ENCODE results near the gene PM20D1.

Gene PM20D1

DNA sequence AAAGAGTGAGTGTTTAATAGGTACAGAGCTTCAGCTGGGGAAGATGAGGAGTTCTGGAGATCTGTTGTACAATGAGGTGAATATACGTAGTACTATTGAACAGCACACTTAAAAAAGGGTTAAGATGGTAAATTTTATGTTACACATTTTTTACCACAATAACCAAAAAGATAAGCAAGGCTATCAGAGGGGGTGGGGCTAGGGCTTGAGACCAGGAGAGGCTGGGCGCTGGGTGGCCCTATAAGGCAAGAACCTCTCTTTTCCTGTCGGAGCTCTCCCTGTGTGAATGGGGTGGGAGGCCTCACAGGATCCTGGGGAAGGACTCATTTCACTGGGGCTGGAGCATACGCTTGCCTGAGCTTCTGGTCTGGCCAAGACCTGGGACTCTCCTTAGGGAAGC, 45.9 kb downstream of the PM20D1 start:
- TF ChIP-seq, protein P1, sequence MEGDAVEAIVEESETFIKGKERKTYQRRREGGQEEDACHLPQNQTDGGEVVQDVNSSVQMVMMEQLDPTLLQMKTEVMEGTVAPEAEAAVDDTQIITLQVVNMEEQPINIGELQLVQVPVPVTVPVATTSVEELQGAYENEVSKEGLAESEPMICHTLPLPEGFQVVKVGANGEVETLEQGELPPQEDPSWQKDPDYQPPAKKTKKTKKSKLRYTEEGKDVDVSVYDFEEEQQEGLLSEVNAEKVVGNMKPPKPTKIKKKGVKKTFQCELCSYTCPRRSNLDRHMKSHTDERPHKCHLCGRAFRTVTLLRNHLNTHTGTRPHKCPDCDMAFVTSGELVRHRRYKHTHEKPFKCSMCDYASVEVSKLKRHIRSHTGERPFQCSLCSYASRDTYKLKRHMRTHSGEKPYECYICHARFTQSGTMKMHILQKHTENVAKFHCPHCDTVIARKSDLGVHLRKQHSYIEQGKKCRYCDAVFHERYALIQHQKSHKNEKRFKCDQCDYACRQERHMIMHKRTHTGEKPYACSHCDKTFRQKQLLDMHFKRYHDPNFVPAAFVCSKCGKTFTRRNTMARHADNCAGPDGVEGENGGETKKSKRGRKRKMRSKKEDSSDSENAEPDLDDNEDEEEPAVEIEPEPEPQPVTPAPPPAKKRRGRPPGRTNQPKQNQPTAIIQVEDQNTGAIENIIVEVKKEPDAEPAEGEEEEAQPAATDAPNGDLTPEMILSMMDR (IDR thresholded peaks at IDR 0.05; ENCODE audit: control insufficient read depth, insufficient read depth, low read depth, low read length, missing control alignments) = no peak
- DNase-seq (ENCODE audit: low read depth) = no peak
- H3K4me3 ChIP-seq (ENCODE audit: control insufficient read depth, low read depth, low read length) = no peak overlapping the region

- no peak for DNase-seq (ENCODE audit: low read depth)
- H3K4me3 ChIP-seq (ENCODE audit: control insufficient read depth, low read depth, low read length) = no peak overlapping the region
- TF ChIP-seq, protein P1 (IDR thresholded peaks at IDR 0.05; ENCODE audit: control insufficient read depth, insufficient read depth, low read depth, low read length, missing control alignments) = no peak
Measured at GRCh38 chr1:205802060-205802459, 47.9 kb downstream of the PM20D1 start.

- H3K4me3 ChIP-seq (ENCODE audit: control insufficient read depth, low read depth, low read length) = no peak overlapping the region
- no peak for DNase-seq (ENCODE audit: low read depth)
- TF ChIP-seq, protein P1 (IDR thresholded peaks at IDR 0.05; ENCODE audit: control insufficient read depth, insufficient read depth, low read depth, low read length, missing control alignments) = no peak
Measured at GRCh38 chr1:205800981-205801703, 48.8 kb downstream of the PM20D1 start.

DNA sequence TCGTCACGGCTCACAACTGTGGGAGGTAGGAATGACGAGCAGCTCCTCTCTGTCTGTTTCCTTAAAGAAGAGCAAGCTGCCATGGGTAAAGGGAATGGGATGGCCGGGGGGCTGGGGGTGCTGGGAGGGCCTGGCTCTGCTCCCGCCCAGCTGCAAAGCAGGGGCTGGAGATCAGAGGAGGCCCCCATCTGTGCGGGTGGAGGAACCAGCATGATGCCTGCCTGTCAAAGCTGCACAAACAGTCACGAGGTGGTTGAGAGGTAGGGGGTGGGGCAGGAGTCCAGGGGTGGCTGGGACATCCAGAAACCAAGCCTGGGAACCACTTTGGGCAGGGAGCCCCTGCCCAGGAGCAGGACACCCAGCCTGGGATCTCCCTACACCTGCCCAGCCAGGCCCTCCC, 49.5 kb downstream of the PM20D1 start:
- no peak for DNase-seq (ENCODE audit: low read depth)
- no peak overlapping the region for H3K4me3 ChIP-seq (ENCODE audit: control insufficient read depth, low read depth, low read length)
- TF ChIP-seq, protein P1 (IDR thresholded peaks at IDR 0.05; ENCODE audit: control insufficient read depth, insufficient read depth, low read depth, low read length, missing control alignments) = no peak

DNA sequence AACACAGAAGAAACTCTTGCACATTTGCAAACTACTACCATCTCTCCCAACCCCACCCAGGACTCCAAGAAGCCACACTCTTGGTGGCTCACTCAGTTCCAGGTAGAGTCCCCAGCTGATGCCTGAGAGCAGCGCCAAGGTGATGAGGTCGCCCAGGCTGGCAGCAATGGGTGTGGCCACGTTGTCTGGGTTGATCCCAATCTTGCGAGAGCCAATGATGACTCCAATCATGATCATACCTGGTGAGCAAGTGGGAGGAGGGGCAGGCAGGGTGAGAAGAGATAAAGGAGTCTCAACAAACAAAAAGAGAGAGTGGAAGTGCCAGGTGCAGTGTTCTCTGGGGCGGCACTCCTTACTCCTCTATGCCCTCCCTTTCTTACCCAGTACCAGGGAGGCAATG, 51.4 kb downstream of the PM20D1 start:
- TF ChIP-seq, protein P1 (IDR thresholded peaks at IDR 0.05; ENCODE audit: control insufficient read depth, insufficient read depth, low read depth, low read length, missing control alignments) = no peak
- no peak overlapping the region for H3K4me3 ChIP-seq (ENCODE audit: control insufficient read depth, low read depth, low read length)
- no peak for DNase-seq (ENCODE audit: low read depth)

GRCh38 chr1:205797168-205797567, 52.8 kb downstream of the PM20D1 start:
- no peak for DNase-seq (ENCODE audit: low read depth)
- TF ChIP-seq, protein P1 (IDR thresholded peaks at IDR 0.05; ENCODE audit: control insufficient read depth, insufficient read depth, low read depth, low read length, missing control alignments) = no peak

More at GRCh38 chr1:205797168-205797567, 52.8 kb downstream of the PM20D1 start:
- no peak overlapping the region for H3K4me3 ChIP-seq (ENCODE audit: control insufficient read depth, low read depth, low read length)
